Activated CD8-positive, alpha-beta memory T cell treated with anti-CD3 and anti-CD28 coated beads, Interleukin-2, amount 10 ng/mL, durations not matched to agents 7 days and 5 days (primary cell): ENCODE results near the gene BRICD5. TPM values are rescaled to one million over a fixed set of nuclear protein-coding genes. Genes with fewer than 3 reads are reported as not detected.
"Not testable (repeated sequence)": the region's sequence is repeated elsewhere in the genome, so short reads cannot be mapped to it uniquely, and the experiment has no call there.

Experiments
- ATAC-seq: fragments of 150-1000 bp; cut with Tn5 transposase; one replicate; pipeline ENCODE4 v1.10.0; 2021; ENCODE audit warnings: moderate library complexity
- CTCF ChIA-PET: fragments of 350-600 bp; sonication (Branson Sonifier 250); formaldehyde crosslinking; loops from one replicate; lab custom pipeline; 2021; ENCODE audit warnings: antibody characterized with exemption; lab: Charles Lee
- DNase-seq: peaks from one replicate; pipeline ENCODE4 v3.0.0-alpha.2; 2020
- H3K27ac Mint-ChIP-seq: one replicate; pipeline ENCODE4 v1.8.0; 2021; ENCODE audit warnings: mild to moderate bottlenecking, mixed read lengths
- H3K27me3 Mint-ChIP-seq: one replicate; pipeline ENCODE4 v1.8.0; 2021; ENCODE audit warnings: mixed read lengths
- H3K36me3 Mint-ChIP-seq: one replicate; pipeline ENCODE4 v1.8.0; 2021; ENCODE audit warnings: mild to moderate bottlenecking, mixed read lengths
- H3K4me1 Mint-ChIP-seq: one replicate; pipeline ENCODE4 v1.8.0; 2021; ENCODE audit warnings: mixed read lengths
- H3K4me3 Mint-ChIP-seq: one replicate; pipeline ENCODE4 v1.8.0; 2021; ENCODE audit warnings: mild to moderate bottlenecking, moderate library complexity, mixed read lengths
- H3K9me3 Mint-ChIP-seq: one replicate; pipeline ENCODE4 v1.8.0; 2022; ENCODE audit warnings: low read depth, mixed read lengths
- total RNA-seq, 2 experiments: library from RNA; stranded (reverse); gene quantifications; one replicate each; pipeline ENCODE4 v1.2.3, GENCODE V29; 2021

Gene BRICD5
- total RNA-seq, 2 experiments from 2014 or later, result 13.2 to 20.4 TPM

- CTCF ChIA-PET, result no interaction called here
- H3K27ac Mint-ChIP-seq, result no peak overlapping the region
- no peak for ATAC-seq
- peaks cover 5% of the 10 kb centered on the region for H3K36me3 Mint-ChIP-seq
- H3K4me1 Mint-ChIP-seq, result no peaks in the 10 kb centered on the region
- DNase-seq, result no peak
- H3K9me3 Mint-ChIP-seq, result no peaks in the 10 kb centered on the region
- H3K27me3 Mint-ChIP-seq, result no peaks in the 10 kb centered on the region
- H3K4me3 Mint-ChIP-seq, result no peak overlapping the region
Measured at GRCh38 chr16:2244301-2244700, 33.6 kb upstream of the BRICD5 start.

GRCh38 chr16:2243781-2244180 lies 33.1 kb upstream of the BRICD5 start:
- Mint-ChIP-seq H3K4me1 (no peaks in the 10 kb centered on the region), H3K36me3 (peaks cover 5% of the 10 kb centered on the region), H3K27me3 (no peaks in the 10 kb centered on the region), H3K4me3 (no peak overlapping the region), H3K9me3 (no peaks in the 10 kb centered on the region), H3K27ac (no peak overlapping the region)
- no peak for ATAC-seq
- no peak for DNase-seq
- CTCF ChIA-PET, result no interaction called here

- H3K27me3 Mint-ChIP-seq, result no peaks in the 10 kb centered on the region
Measured at GRCh38 chr16:2243031-2243528, 32.4 kb upstream of the BRICD5 start.

GRCh38 chr16:2242598-2242997 lies 31.9 kb upstream of the BRICD5 start:
- H3K4me1 Mint-ChIP-seq, result no peaks in the 10 kb centered on the region
- H3K4me3 Mint-ChIP-seq, result no peak overlapping the region
- no peaks in the 10 kb centered on the region for H3K9me3 Mint-ChIP-seq
- no peaks in the 10 kb centered on the region for H3K27me3 Mint-ChIP-seq
- CTCF ChIA-PET, result no interaction called here
- no peak overlapping the region for H3K27ac Mint-ChIP-seq
- peaks cover 5% of the 10 kb centered on the region for H3K36me3 Mint-ChIP-seq
- no peak for DNase-seq
- ATAC-seq, result no peak

More at GRCh38 chr16:2243031-2243528, 32.4 kb upstream of the BRICD5 start:
- CTCF ChIA-PET, result no interaction called here
- ATAC-seq, result no peak
- Mint-ChIP-seq H3K36me3 (peaks cover 5% of the 10 kb centered on the region), H3K4me3 (no peak overlapping the region), H3K27ac (no peak overlapping the region), H3K9me3 (no peaks in the 10 kb centered on the region), H3K4me1 (no peaks in the 10 kb centered on the region)
- DNase-seq, result no peak

GRCh38 chr16:2240331-2240730 lies 29.7 kb upstream of the BRICD5 start:
- H3K4me3 Mint-ChIP-seq, H3K9me3 Mint-ChIP-seq, CTCF ChIA-PET: not testable (repeated sequence)

GRCh38 chr16:2238838-2239675 lies 28.4 kb upstream of the BRICD5 start:
- peaks cover 6% of the 10 kb centered on the region for H3K36me3 Mint-ChIP-seq
- no peaks in the 10 kb centered on the region for H3K4me1 Mint-ChIP-seq
- H3K9me3 Mint-ChIP-seq, result no peaks in the 10 kb centered on the region
- DNase-seq (no peak), ATAC-seq (no peak)
- no peaks in the 10 kb centered on the region for H3K27me3 Mint-ChIP-seq
- H3K4me3 Mint-ChIP-seq, result no peak overlapping the region
- no peak overlapping the region for H3K27ac Mint-ChIP-seq
- CTCF ChIA-PET, result interaction anchor here (1.0 kb wide), 1 partner anchor 13 kb away, joined by 8 read pairs; the partner anchor contains the start of gene ECI1

More at GRCh38 chr16:2240331-2240730, 29.7 kb upstream of the BRICD5 start:
- not testable (repeated sequence) for H3K4me1 Mint-ChIP-seq, H3K27ac Mint-ChIP-seq, DNase-seq, ATAC-seq, H3K27me3 Mint-ChIP-seq, H3K36me3 Mint-ChIP-seq

GRCh38 chr16:2238150-2238837 lies 27.6 kb upstream of the BRICD5 start:
- H3K27me3 Mint-ChIP-seq, result no peaks in the 10 kb centered on the region
- ATAC-seq (no peak), DNase-seq (no peak)
- H3K9me3 Mint-ChIP-seq, result no peaks in the 10 kb centered on the region
- no peaks in the 10 kb centered on the region for H3K4me1 Mint-ChIP-seq
- no peak overlapping the region for H3K4me3 Mint-ChIP-seq
- CTCF ChIA-PET, result interaction anchor here (1.0 kb wide), 1 partner anchor 13 kb away, joined by 8 read pairs; the partner anchor contains the start of gene ECI1
- H3K27ac Mint-ChIP-seq, result no peak overlapping the region
- peaks cover 6% of the 10 kb centered on the region for H3K36me3 Mint-ChIP-seq

- Mint-ChIP-seq H3K27ac (no peak overlapping the region), H3K4me1 (no peaks in the 10 kb centered on the region), H3K36me3 (peaks cover 6% of the 10 kb centered on the region), H3K9me3 (no peaks in the 10 kb centered on the region), H3K4me3 (no peak overlapping the region), H3K27me3 (no peaks in the 10 kb centered on the region)
- ATAC-seq (no peak), DNase-seq (no peak)
- CTCF ChIA-PET, result no interaction called here
Measured at GRCh38 chr16:2237493-2238149, 27.0 kb upstream of the BRICD5 start.

- Mint-ChIP-seq H3K9me3 (no peaks in the 10 kb centered on the region), H3K36me3 (peaks cover 3% of the 10 kb centered on the region), H3K27ac (no peak overlapping the region), H3K4me3 (no peak overlapping the region), H3K27me3 (no peaks in the 10 kb centered on the region), H3K4me1 (no peaks in the 10 kb centered on the region)
- ATAC-seq, result no peak
- DNase-seq, result no peak
- CTCF ChIA-PET, result no interaction called here
Measured at GRCh38 chr16:2237102-2237482, 26.4 kb upstream of the BRICD5 start.

GRCh38 chr16:2236337-2237101 lies 25.9 kb upstream of the BRICD5 start, which contains the start of gene DNASE1L2:
Gene DNASE1L2, plus strand, starts transcription at chr16:2236444. Its CDS starts 373 bp downstream, at chr16:2236817.
- DNase-seq, result no peak
- ATAC-seq, result no peak
- H3K27ac Mint-ChIP-seq, result no peak within 1 kb of the TSS

GRCh38 chr16:2235695-2236336 lies 25.2 kb upstream of the BRICD5 start:
- no peaks in the 10 kb centered on the region for H3K27me3 Mint-ChIP-seq
- no peak overlapping the region for H3K27ac Mint-ChIP-seq
- ATAC-seq (no peak), DNase-seq (no peak)
- no peaks in the 10 kb centered on the region for H3K9me3 Mint-ChIP-seq
- H3K36me3 Mint-ChIP-seq, result peaks cover 3% of the 10 kb centered on the region
- H3K4me3 Mint-ChIP-seq, result no peak overlapping the region
- CTCF ChIA-PET, result no interaction called here
- H3K4me1 Mint-ChIP-seq, result no peaks in the 10 kb centered on the region

More at GRCh38 chr16:2236337-2237101, 25.9 kb upstream of the BRICD5 start, which contains the start of gene DNASE1L2:
- CTCF ChIA-PET, result no interaction called here
- Mint-ChIP-seq H3K36me3 (peaks cover 3% of the 10 kb centered on the region), H3K27me3 (no peaks in the 10 kb centered on the region), H3K4me3 (no peak within 1 kb of the TSS), H3K4me1 (no peaks in the 10 kb centered on the region), H3K9me3 (no peaks in the 10 kb centered on the region)

- H3K4me1 Mint-ChIP-seq, result no peaks in the 10 kb centered on the region
- CTCF ChIA-PET, result no interaction called here
Measured at GRCh38 chr16:2235234-2235651, 24.6 kb upstream of the BRICD5 start.

More at GRCh38 chr16:2235234-2235651, 24.6 kb upstream of the BRICD5 start:
- DNase-seq (no peak), ATAC-seq (no peak)
- Mint-ChIP-seq H3K27ac (no peak overlapping the region), H3K4me3 (no peak overlapping the region), H3K27me3 (no peaks in the 10 kb centered on the region), H3K36me3 (peaks cover 3% of the 10 kb centered on the region), H3K9me3 (no peaks in the 10 kb centered on the region)
